ENCODE results near the gene ANAPC2.
A peak's percentile ranks its signal among the peaks of the same experiment; 100 is the strongest.

ANAPC2 gene, protein sequence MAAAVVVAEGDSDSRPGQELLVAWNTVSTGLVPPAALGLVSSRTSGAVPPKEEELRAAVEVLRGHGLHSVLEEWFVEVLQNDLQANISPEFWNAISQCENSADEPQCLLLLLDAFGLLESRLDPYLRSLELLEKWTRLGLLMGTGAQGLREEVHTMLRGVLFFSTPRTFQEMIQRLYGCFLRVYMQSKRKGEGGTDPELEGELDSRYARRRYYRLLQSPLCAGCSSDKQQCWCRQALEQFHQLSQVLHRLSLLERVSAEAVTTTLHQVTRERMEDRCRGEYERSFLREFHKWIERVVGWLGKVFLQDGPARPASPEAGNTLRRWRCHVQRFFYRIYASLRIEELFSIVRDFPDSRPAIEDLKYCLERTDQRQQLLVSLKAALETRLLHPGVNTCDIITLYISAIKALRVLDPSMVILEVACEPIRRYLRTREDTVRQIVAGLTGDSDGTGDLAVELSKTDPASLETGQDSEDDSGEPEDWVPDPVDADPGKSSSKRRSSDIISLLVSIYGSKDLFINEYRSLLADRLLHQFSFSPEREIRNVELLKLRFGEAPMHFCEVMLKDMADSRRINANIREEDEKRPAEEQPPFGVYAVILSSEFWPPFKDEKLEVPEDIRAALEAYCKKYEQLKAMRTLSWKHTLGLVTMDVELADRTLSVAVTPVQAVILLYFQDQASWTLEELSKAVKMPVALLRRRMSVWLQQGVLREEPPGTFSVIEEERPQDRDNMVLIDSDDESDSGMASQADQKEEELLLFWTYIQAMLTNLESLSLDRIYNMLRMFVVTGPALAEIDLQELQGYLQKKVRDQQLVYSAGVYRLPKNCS

DNA sequence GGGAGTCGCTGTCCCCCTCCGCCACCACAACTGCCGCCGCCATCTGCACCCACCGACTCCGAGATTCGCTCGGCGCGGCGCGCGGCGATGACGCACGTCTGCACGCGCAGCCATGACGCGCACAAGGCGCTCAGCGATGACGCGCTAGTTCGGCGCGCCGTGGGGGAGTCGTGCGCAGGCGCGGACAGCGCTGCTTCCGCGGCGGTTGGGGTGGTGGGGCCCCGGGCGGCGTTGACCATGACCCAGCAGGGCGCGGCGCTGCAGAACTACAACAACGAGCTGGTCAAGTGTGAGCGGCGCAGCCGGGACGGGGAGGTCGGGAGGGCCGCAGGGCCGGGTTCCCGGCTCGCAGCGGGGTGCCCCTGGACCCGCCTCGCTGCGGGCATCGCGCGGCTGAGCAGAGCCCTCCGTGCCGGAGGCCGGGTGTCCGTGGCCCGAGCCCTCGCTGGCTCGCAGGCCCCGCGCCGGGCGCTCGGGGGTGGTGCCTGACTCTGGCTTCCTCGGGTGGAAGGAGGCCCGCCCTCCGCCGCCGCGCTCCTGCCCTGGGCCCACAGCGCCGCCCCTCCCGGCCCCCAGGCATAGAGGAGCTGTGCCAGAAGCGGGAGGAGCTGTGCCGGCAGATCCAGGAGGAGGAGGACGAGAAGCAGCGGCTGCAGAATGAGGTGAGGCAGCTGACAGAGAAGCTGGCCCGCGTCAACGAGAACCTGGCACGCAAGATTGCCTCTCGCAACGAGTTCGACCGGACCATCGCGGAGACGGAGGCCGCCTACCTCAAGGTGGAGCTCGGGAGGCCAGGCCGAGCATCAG is at the start of gene ANAPC2, which contains the start of gene SSNA1:
Gene ANAPC2, minus strand, starts transcription at position 71 of the 807 bp plus-strand sequence. Its CDS starts 28 bp downstream, at position 43.
Gene SSNA1, plus strand, starts transcription at position 187 of the 807 bp plus-strand sequence. Its CDS starts 51 bp downstream, at position 238.
- peak; percentile 91 for DNase-seq (ENCODE audit: low spot score)

DNA sequence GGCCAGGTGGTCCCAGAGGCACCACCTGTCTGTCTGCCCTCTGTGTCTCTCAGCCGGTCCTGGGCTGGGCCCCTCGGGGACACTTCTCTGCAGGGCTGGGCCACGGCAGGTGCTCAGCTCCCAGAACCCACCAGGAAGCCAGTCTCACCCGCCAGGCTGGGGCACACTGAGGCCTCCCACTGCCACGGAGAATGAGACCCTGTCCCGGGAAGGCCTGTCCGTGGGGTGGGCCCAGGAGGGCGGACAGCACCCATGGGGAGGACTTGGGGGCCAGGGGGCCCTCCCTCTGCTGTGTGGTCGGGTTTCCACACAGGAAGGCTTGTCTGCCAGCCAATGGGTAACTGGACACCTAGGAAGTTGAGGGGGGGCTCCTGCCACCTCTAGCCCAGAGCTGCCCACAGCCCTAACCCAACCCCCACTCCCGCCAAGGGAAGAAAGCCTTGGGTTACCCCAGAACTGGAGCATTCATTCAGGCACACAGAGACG is 48.6 kb upstream of the ANAPC2 start:
- no peak for DNase-seq (ENCODE audit: low spot score)

DNA sequence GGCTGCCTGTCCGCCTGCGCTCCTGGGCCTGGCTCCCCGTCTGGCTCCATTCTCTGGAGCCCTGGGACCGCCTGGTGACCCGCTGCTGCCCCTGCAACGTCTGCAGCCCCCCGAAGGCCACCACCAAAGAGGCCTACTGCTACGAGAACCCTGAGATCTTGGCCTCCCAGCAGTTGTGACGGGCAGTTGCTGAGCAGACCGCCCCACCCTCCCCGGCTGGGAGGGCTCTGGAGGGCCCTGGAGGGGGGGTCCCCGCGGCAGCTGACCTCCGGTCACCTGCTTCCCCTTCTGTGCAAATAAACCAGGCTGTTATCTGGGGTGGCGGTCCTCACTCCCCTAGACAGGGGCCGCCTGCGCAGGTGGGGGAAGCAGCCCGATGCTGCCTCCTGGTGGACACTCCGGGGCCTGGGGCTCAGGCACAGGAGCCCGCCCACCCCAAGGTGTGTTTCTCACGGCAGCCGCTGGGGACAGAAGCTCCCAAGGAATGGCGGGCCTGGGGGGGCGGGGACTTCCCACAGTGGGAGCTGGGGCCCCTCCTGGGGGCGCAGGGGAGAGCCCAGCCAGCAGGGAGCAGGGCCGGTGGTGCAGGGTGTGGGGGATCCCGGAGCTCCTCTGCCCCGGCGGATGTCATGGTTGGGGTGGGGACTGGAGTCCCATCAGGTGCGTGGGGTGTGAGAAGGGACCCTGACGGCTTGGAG is 48.0 kb upstream of the ANAPC2 start:
- peak; percentile 70 for DNase-seq (ENCODE audit: low spot score)

DNA sequence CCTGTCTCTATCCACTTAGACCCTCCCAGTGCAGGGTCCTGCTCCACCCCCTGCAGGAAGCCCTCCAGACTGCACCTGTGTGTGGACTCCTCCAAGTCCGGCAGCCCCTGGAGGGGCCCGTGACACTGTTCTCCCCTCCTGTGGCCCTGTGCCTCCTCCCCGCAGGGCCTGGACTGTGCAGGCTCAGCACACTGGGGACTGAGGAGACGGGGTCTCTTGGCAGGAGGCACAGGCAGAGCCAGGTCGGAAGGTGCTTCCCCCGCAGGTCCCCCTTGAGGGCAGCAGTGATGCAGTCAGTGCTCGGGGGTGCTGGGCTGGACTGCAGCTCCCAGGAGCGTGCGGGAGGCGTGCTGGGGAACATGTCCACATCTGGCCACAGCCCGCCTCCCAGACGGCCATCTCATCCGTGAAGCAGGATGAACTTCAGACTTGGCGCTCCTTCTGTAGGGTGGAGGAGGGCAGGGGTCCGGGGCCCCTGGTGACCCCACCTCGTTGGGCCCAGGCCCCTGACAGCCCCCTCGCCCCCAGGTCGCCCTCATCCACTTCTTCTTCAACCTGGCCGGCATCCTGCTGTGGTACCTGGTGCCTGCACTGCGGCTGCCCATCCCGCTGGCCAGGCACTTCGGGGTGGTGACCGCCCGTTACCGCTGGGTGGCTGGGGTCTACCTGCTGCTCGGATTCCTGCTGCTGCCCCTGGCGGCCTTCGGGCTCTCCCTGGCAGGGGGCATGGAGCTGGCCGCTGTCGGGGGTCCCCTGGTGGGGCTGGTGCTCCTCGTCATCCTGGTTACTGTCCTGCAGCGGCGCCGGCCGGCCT is 47.3 kb upstream of the ANAPC2 start:
- DNase-seq (ENCODE audit: low spot score), result no peak

- DNase-seq (ENCODE audit: low spot score), result no peak
Observed at GRCh38 chr9:137234758-137235423, 46.5 kb upstream of the ANAPC2 start.

GRCh38 chr9:137234055-137234697 is 45.8 kb upstream of the ANAPC2 start:
- DNase-seq (ENCODE audit: low spot score), result no peak

DNA sequence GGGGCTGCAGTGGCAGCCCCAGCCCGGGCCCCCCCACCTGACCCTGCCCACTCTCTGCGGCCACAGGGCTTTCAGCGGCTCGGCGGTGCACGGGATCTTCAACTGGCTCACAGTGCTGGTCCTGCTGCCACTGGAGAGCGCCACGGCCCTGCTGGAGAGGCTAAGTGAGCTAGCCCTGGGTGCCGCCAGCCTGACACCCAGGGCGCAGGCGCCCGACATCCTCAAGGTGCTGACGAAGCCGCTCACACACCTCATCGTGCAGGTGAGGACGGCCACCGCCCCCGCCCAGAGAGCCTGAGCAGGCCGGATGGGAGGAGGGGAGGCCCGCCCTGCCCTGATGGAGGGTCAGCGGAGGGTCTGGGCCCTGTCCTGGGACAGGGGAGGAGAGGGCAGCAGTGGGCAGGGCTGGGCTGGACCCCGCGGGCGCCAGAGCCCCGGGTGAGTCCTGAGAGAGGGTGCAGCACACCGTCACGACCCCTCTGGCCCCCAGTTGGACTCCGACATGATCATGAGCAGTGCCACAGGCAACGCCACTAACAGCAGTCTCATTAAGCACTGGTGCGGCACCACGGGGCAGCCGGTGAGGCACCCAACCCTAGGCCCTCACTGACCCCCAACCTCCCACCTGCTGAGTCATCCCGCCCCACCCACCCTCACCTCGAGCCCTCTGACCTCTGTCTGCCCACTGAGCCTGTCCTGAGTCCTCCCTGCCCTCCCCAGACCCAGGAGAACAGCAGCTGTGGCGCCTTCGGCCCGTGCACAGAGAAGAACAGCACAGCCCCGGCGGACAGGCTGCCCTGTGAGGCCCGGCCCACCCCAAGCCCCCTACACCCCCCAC is 45.0 kb upstream of the ANAPC2 start:
- DNase-seq (ENCODE audit: low spot score), result no peak

DNA sequence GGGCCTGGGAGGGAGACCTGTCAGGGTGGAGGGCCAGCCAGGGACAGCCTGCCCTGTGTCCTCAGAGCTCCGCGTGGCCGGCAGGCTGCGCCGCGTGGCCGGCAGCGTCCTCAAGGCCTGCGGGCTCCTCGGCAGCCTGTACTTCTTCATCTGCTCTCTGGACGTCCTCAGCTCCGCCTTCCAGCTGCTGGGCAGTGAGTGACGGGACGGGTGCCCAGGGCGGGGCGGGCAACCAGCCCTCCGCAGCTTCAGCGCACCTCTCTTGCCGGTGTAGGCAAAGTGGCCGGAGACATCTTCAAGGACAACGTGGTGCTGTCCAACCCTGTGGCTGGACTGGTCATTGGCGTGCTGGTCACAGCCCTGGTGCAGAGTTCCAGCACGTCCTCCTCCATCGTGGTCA is 44.1 kb upstream of the ANAPC2 start:
- DNase-seq (ENCODE audit: low spot score), result no peak

- no peak for DNase-seq (ENCODE audit: low spot score)
Observed at GRCh38 chr9:137232101-137232500, 43.7 kb upstream of the ANAPC2 start.

DNA sequence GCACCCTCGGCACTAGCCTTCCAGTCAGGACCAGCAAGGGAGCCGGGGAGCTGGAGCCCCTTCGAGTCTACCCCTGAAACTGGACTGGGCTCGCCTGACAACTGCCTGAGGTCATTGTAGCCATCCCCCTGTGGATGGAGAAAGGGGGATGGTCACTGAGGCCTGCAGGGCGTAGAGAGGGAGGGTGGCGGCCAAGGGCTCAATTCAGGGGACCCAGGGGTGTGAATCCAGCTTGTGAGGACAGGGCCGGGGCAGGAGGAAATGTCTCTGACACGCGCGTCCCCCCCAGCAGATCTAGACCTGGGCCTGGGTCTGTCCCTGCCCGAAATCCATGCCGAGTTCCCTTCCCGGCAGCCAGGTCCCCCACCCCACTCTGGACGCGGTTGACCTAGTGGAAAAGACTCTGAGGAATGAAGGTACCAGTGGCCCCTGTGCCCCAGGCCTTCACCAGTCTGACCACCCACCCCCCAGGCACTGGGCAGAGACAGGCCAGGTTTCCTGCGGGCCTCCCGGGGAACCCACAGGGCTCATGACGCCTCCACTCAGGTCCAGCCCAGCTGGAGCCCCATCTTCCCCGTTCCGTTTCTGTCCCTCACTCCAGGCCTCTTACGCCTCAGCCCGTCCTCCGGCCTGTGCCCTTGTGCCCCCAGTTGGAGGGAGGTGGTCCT is 43.1 kb upstream of the ANAPC2 start:
- no peak for DNase-seq (ENCODE audit: low spot score)

GRCh38 chr9:137230705-137231371 is 42.5 kb upstream of the ANAPC2 start, which contains the start of gene SLC34A3:
Gene SLC34A3 (plus strand): TSS chr9:137230901. CDS start chr9:137231703, 802 bp downstream.
- DNase-seq (ENCODE audit: low spot score), result no peak

DNA sequence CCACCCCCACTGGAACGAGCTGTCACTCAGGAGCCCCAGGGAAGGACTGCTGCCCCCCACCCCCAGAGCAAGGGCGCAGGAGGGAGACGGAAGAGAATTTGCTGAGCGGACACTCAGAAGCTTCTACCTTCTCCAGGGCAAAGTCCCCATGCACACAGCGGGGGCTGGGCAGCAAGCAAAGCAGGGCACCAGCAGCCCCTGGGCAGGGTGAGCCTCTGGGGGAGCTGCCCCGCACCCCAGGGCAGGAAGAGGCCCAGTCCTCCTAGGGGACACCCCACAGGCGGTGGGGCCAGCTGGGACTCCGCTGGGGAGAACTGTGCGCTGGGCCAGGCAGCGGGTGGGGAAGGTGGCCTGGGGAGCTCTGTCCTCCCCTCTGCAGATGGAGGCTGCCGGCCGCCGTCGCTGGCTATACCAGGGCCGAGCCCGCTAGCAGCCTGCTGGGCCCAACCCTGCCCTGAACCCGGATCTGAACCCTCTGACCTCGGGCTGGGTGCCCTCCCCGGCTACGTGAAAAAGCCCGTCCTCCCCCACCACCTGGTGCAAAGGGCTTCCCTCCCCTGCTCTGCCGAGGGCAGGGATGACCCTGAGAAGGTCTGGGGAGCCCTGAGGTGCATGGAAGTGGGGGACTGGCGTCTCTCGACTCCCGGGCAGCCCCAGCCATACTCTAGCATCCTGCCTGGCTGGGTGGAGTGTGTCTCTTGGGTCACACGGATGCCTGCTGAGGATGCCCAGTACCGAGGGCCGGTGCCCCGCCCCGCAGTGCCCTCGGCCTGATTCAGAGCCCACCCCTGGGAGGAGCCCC is 41.7 kb upstream of the ANAPC2 start:
- no peak for DNase-seq (ENCODE audit: low spot score)

DNA sequence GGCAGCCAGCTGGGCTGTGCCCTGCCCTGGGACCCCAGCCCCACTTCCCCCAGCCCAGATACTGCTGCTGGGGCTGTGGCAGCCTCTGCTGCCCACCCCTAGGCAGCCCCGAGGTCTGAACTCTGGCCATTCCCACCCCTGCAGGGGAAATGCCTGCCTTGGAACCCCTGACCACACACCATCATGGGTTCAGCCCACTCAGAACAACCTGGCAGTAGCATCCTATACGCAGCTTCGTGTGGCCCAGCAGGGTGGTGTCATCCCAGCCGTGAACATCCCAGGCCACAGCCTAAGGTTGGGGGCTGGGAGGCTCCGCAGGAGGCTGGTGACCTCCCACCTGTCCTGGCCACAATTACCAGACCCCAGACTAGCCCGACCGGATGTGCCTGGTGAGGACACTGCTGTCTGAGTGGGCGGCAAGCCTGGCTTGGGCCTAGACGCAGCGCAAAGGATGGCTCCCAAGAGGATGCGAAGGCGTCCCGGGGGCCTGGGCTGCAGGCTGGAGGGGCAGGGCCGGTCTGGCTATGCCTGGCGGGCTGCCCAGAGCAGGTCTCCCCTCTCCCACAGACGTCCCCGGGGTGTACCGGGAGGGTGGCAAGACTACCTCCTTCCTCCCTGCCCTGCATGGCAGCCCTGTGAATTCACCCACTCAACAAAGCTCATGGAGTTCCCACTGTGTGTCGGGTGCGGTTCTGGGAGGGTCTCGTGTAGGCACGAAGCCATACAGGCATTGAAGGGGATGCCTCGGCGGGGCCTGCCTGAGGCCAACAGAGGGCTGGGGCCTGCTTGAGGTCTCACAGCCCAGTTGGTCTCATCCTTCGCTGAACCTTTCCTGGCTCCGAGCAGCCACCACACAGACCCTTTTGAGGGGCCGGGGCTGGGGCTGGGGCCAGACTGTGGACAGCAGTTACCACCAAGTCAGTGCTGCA is 40.9 kb upstream of the ANAPC2 start:
- DNase-seq (ENCODE audit: low spot score), result no peak

GRCh38 chr9:137228506-137228967 is 40.2 kb upstream of the ANAPC2 start:
- DNase-seq (ENCODE audit: low spot score), result no peak

DNA sequence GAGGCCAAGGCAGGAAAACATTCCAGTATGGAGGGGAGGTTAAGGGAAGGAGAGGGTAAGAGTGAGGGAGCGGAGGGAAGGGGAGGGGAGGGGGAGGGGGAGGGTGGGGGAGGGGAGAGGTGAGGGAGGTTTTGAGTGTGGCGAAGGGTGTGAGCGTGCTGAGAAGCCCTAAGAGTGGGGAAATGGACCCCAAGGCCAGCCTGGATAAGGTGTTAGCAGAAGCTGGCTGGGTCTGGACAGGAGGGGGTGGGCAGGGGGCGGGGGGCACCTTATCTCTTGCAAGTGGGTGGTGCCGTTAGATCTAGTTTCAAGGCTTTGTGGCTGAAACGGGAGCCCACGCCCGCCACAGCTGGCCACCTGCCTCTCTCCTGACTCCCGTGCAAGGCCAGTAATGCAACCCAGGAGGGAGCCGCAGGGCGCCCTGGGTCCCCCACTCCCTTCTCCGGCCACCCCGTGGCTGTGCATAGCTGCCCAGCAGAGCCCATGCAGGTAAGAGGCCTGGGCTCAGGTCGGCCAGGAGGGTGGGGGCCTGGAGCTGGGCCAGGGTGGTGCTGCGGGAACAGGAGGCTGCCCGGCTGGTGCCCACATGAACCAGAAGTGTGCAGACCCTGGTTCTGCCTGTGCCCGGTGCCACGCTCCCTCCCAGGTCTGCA is 39.6 kb upstream of the ANAPC2 start:
- DNase-seq (ENCODE audit: low spot score), result no peak
